ENCODE results near the gene FAM174C.

DNA sequence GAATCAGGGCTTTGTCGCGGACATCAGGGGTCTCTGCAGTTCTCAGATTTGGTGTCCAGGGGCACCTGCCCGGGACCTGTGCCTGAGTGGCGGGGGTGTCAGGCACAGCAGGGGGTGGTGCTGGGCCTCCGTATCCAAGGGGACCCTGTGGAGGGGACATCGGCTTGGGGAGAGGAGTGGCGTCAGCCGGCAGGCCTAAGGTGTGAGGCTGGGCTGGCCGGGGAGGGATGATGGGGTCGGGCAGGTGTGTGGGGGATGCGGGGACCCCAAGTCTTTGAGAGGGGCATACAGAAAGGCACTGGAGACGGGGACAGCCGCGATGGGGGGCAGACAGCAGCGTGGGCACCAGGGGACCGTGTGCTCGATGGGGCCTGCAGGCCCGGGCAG, 12.9 kb downstream of the FAM174C start:
- TF ChIP-seq POLR2A (IDR thresholded peaks at IDR 0.05) (no peak), POLR2AphosphoS5 (IDR thresholded peaks at IDR 0.05) (no peak)
- TF ChIP-seq, protein P1, sequence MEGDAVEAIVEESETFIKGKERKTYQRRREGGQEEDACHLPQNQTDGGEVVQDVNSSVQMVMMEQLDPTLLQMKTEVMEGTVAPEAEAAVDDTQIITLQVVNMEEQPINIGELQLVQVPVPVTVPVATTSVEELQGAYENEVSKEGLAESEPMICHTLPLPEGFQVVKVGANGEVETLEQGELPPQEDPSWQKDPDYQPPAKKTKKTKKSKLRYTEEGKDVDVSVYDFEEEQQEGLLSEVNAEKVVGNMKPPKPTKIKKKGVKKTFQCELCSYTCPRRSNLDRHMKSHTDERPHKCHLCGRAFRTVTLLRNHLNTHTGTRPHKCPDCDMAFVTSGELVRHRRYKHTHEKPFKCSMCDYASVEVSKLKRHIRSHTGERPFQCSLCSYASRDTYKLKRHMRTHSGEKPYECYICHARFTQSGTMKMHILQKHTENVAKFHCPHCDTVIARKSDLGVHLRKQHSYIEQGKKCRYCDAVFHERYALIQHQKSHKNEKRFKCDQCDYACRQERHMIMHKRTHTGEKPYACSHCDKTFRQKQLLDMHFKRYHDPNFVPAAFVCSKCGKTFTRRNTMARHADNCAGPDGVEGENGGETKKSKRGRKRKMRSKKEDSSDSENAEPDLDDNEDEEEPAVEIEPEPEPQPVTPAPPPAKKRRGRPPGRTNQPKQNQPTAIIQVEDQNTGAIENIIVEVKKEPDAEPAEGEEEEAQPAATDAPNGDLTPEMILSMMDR (IDR thresholded peaks at IDR 0.05) = no peak

All from suprapubic skin (tissue), 4 donors.